DOHH2 (cell line): Measurements from ENCODE around the gene SSBP2.

ENCODE experiments used
- H3F3A ChIP-seq: fragments of 200-600 bp; sonication (generic), shearing (Covaris generic); 2 replicates; pipeline ENCODE4 v1.6.0; 2016; ENCODE audit warnings: antibody characterized with exemption, mild to moderate bottlenecking; ENCODE audit not compliant: control insufficient read depth, insufficient read depth
- H3K27ac ChIP-seq: fragments of 200-600 bp; sonication (generic); 2 replicates; pipeline ENCODE4 v1.5.1; 2014; ENCODE audit warnings: low read depth, mild to moderate bottlenecking, low read length, moderate library complexity
- H3K27me3 ChIP-seq: fragments of 200-600 bp; sonication (generic); 2 replicates; pipeline ENCODE4 v1.6.1; 2014; ENCODE audit warnings: mild to moderate bottlenecking, low read length, mixed read lengths; ENCODE audit not compliant: control insufficient read depth
- H3K36me3 ChIP-seq: fragments of 200-600 bp; sonication (generic); 2 replicates; pipeline ENCODE4 v1.6.1; 2014; ENCODE audit warnings: mild to moderate bottlenecking, low read length, moderate library complexity, mixed read lengths; ENCODE audit not compliant: control insufficient read depth
- H3K4me1 ChIP-seq: fragments of 200-600 bp; sonication (generic); 2 replicates; pipeline ENCODE4 v1.6.1; 2014; ENCODE audit warnings: mild to moderate bottlenecking, low read length, mixed read lengths; ENCODE audit not compliant: control insufficient read depth
- H3K4me2 ChIP-seq: fragments of 200-600 bp; sonication (generic); 2 replicates; pipeline ENCODE4 v1.6.0; 2014; ENCODE audit warnings: mild to moderate bottlenecking, low read length, moderate library complexity
- H3K4me3 ChIP-seq: fragments of 200-600 bp; sonication (generic); 2 replicates; pipeline ENCODE4 v1.5.1; 2014; ENCODE audit warnings: mild to moderate bottlenecking, low read length, mixed read lengths
- H3K79me2 ChIP-seq: fragments of 200-600 bp; sonication (generic); 2 replicates; pipeline ENCODE4 v1.6.1; 2014; ENCODE audit warnings: mild to moderate bottlenecking, low read length, mixed read lengths; ENCODE audit not compliant: control insufficient read depth
- H3K9me2 ChIP-seq: fragments of 200-600 bp; sonication (generic); replicated peaks from 2 replicates; pipeline ENCODE4 v1.6.1; 2014; ENCODE audit warnings: mild to moderate bottlenecking, low read length, mixed read lengths; ENCODE audit not compliant: control insufficient read depth
- H3K9me3 ChIP-seq: fragments of 200-600 bp; sonication (generic); 2 replicates; pipeline ENCODE4 v1.6.1; 2014; ENCODE audit warnings: antibody characterized with exemption, low read length, mixed read lengths; ENCODE audit not compliant: control insufficient read depth, insufficient read depth
- H4K20me1 ChIP-seq: fragments of 200-600 bp; sonication (generic); 2 replicates; pipeline ENCODE4 v1.6.0; 2014; ENCODE audit warnings: low read depth, mild to moderate bottlenecking, antibody characterized with exemption, low read length, moderate library complexity; ENCODE audit not compliant: control insufficient read depth, insufficient read depth
- CTCF ChIP-seq: fragments of 200-600 bp; sonication (generic); IDR thresholded peaks from one replicate; pipeline ENCODE4 v1.5.1; 2014; ENCODE audit warnings: antibody characterized with exemption, mild to moderate bottlenecking, low read depth, low read length; ENCODE audit not compliant: poor library complexity, severe bottlenecking
- EZH2phosphoT487 ChIP-seq: fragments of 200-600 bp; sonication (generic); IDR thresholded peaks from 2 replicates; pipeline ENCODE4 v1.6.1; 2017; ENCODE audit warnings: borderline replicate concordance, mild to moderate bottlenecking, antibody characterized with exemption, low read length, moderate library complexity, mixed read lengths

Gene SSBP2

GRCh38 chr5:81547001-81547400 lies 203.9 kb downstream of the SSBP2 start:
- Histone ChIP-seq H3K79me2 (peaks cover 20% of the 10 kb centered on the region), H3K9me3 (no peaks in the 10 kb centered on the region), H3F3A (no peaks in the 10 kb centered on the region; the same call in 1 of the 2 replicates), H3K27ac (no peak overlapping the region), H3K4me1 (peaks cover 5% of the 10 kb centered on the region), H4K20me1 (no peaks in the 10 kb centered on the region), H3K4me3 (no peak overlapping the region), H3K9me2 (no peaks in the 10 kb centered on the region), H3K4me2 (no peak overlapping the region), H3K36me3 (peaks cover 38% of the 10 kb centered on the region), H3K27me3 (no peaks in the 10 kb centered on the region)
- TF ChIP-seq EZH2phosphoT487: no peak
- TF ChIP-seq CTCF: no peak

GRCh38 chr5:81545911-81546310 lies 205.0 kb downstream of the SSBP2 start:
- H3K36me3 ChIP-seq: peaks cover 42% of the 10 kb centered on the region

GRCh38 chr5:81544351-81545018 lies 206.4 kb downstream of the SSBP2 start:
- H3K4me3 ChIP-seq: no peak overlapping the region
- no peaks in the 10 kb centered on the region for H3F3A ChIP-seq
- TF ChIP-seq CTCF (no peak), EZH2phosphoT487 (no peak)
- peaks cover 5% of the 10 kb centered on the region for H3K4me1 ChIP-seq
- no peaks in the 10 kb centered on the region for H3K9me2 ChIP-seq
- H3K27ac ChIP-seq: no peak overlapping the region
- H4K20me1 ChIP-seq: no peaks in the 10 kb centered on the region
- H3K79me2 ChIP-seq: peaks cover 35% of the 10 kb centered on the region
- no peaks in the 10 kb centered on the region for H3K9me3 ChIP-seq
- no peaks in the 10 kb centered on the region for H3K27me3 ChIP-seq
- H3K36me3 ChIP-seq: peaks cover 43% of the 10 kb centered on the region
- no peak overlapping the region for H3K4me2 ChIP-seq

More at GRCh38 chr5:81545911-81546310, 205.0 kb downstream of the SSBP2 start:
- Histone ChIP-seq H3K27me3 (no peaks in the 10 kb centered on the region), H4K20me1 (no peaks in the 10 kb centered on the region), H3K4me1 (peaks cover 5% of the 10 kb centered on the region), H3K9me2 (no peaks in the 10 kb centered on the region), H3K79me2 (peaks cover 30% of the 10 kb centered on the region), H3K4me2 (no peak overlapping the region), H3K9me3 (no peaks in the 10 kb centered on the region), H3K4me3 (no peak overlapping the region), H3K27ac (no peak overlapping the region), H3F3A (no peaks in the 10 kb centered on the region)
- TF ChIP-seq EZH2phosphoT487 (no peak), CTCF (no peak)
